SKM-1 (cell line): ENCODE data around the gene STK32B.

Experiments used
- DNase-seq: peaks from one replicate; lab custom pipeline; 2025; ENCODE audit not compliant: unreplicated experiment; lab: John Stamatoyannopoulos, UW

The STK32B gene

GRCh38 chr4:5383191-5383980 is 332.1 kb downstream of the STK32B start:
- no peak for DNase-seq

- no peak for DNase-seq
Measured at GRCh38 chr4:5385741-5386311, 334.5 kb downstream of the STK32B start.

GRCh38 chr4:5386921-5387320 is 335.6 kb downstream of the STK32B start:
- DNase-seq = no peak

- no peak for DNase-seq
Measured at GRCh38 chr4:5387457-5387856, 336.2 kb downstream of the STK32B start.

- no peak for DNase-seq
Measured at GRCh38 chr4:5389756-5390310, 338.6 kb downstream of the STK32B start.

- DNase-seq = no peak
Measured at GRCh38 chr4:5391492-5391891, 340.2 kb downstream of the STK32B start.

GRCh38 chr4:5393911-5394513 is 342.7 kb downstream of the STK32B start:
- DNase-seq = no peak

- DNase-seq = no peak
Measured at GRCh38 chr4:5395781-5396180, 344.5 kb downstream of the STK32B start.

GRCh38 chr4:5398056-5398455 is 346.8 kb downstream of the STK32B start:
- no peak for DNase-seq

- no peak for DNase-seq
Measured at GRCh38 chr4:5399124-5399523, 347.8 kb downstream of the STK32B start.

- DNase-seq = peak; percentile 19
Measured at GRCh38 chr4:5399790-5400421, 348.6 kb downstream of the STK32B start.

- DNase-seq = no peak
Measured at GRCh38 chr4:5403746-5404497, 352.6 kb downstream of the STK32B start.

- DNase-seq = no peak
Measured at GRCh38 chr4:5409237-5409636, 358.0 kb downstream of the STK32B start.

- no peak for DNase-seq
Measured at GRCh38 chr4:5409972-5410618, 358.8 kb downstream of the STK32B start.

GRCh38 chr4:5412296-5412695 is 361.0 kb downstream of the STK32B start:
- no peak for DNase-seq

GRCh38 chr4:5412751-5413150 is 361.5 kb downstream of the STK32B start:
- no peak for DNase-seq

- no peak for DNase-seq
Measured at GRCh38 chr4:5416637-5417036, 365.4 kb downstream of the STK32B start.

- no peak for DNase-seq
Measured at GRCh38 chr4:5420266-5420665, 369.0 kb downstream of the STK32B start.

- DNase-seq = no peak
Measured at GRCh38 chr4:5421416-5421815, 370.1 kb downstream of the STK32B start.

- DNase-seq = no peak
Measured at GRCh38 chr4:5422195-5422594, 370.9 kb downstream of the STK32B start.
